Heart right ventricle (tissue), 16 donors: ENCODE results near the gene WDR87. TPM values are rescaled to one million over a fixed set of nuclear protein-coding genes. Genes with fewer than 3 reads are reported as not detected.
"Not testable (repeated sequence)": the region's sequence is repeated elsewhere in the genome, so short reads cannot be mapped to it uniquely, and the experiment has no call there.

Experiments used
- ATAC-seq, 8 donors: fragments of 200-7000 bp; cut with Tn5 transposase; one replicate each; pipeline ENCODE4 v1.9.1; 2020; ENCODE audit warnings: mild to moderate bottlenecking in 8 of 8, moderate library complexity in 8 of 8, moderate number of reproducible peaks in 1 of 8
- DNase-seq, 2 donors: peaks; one replicate each; pipeline ENCODE4 v3.0.0-alpha.2; 2020
- H3K27ac ChIP-seq, 10 donors: fragments of 200-600 bp; sonication (generic) in 2 of 10; one replicate each; pipeline versions ENCODE4 v1.5.0 to v1.8.0; 2020 to 2022; ENCODE audit warnings: mild to moderate bottlenecking in 3 of 10
- H3K27me3 ChIP-seq, 7 donors: fragments of 200-600 bp; one replicate each; pipeline ENCODE4 v1.8.0; 2021 to 2022; ENCODE audit warnings: mild to moderate bottlenecking in 2 of 7
- H3K36me3 ChIP-seq, 9 donors: fragments of 200-600 bp; sonication (generic) in 1 of 9; one replicate each; pipeline versions ENCODE4 v1.5.0 to v1.8.0; 2020 to 2022; ENCODE audit warnings: mild to moderate bottlenecking in 2 of 9
- H3K4me1 ChIP-seq, 9 donors: fragments of 200-600 bp; sonication (generic) in 1 of 9; one replicate each; pipeline versions ENCODE4 v1.5.0 to v1.8.0; 2020 to 2022; ENCODE audit warnings: mild to moderate bottlenecking in 4 of 9
- H3K4me3 ChIP-seq, 10 donors: fragments of 200-600 bp; sonication (generic) in 2 of 10; one replicate each; pipeline versions ENCODE4 v1.5.0 to v1.8.0; 2020 to 2022; ENCODE audit warnings: mild to moderate bottlenecking in 7 of 10, moderate library complexity in 2 of 10
- H3K9me3 ChIP-seq, 11 donors: fragments of 200-600 bp in 10 of 11; sonication (generic) in 2 of 11; one replicate each; pipeline versions ENCODE4 v1.5.0 to v1.8.0; 2013 to 2022; ENCODE audit warnings: mild to moderate bottlenecking in 2 of 11, control low read depth in 1 of 11, moderate library complexity in 1 of 11
- WGBS, 2 donors: extraction: QIAGEN DNeasy Blood & Tissue Kit; methylation state at CpG; one replicate each; pipeline ENCODE4 v1.1.7; 2013; ENCODE audit warnings: inconsistent platforms in 1 of 2; 5-methylcytosine and 5-hydroxymethylcytosine counted together
- intact Hi-C, 10 donors: fragments of 100-400 bp; cut with DNase I; formaldehyde crosslinking; loops; one replicate each; pipeline versions ENCODE4 v1.11.1 to v1.14.2; 2022
- polyA plus RNA-seq, 2 donors: library from polyadenylated mRNA; stranded (reverse); fragments of 200-250 nt; gene quantifications; one replicate each; pipeline ENCODE4 v1.2.3, GENCODE V29; 2013
- total RNA-seq, 10 donors: library from RNA; stranded (reverse); fragmentation: NEBNext Ultra II Directional in 3 of 10; extraction: Animal tissue kit (Norgen Biotek cat#: 25700) in 3 of 10; gene quantifications; one replicate each; pipeline versions ENCODE4 v1.2.1 to v1.2.4, GENCODE V29; 2021 to 2023
- TF ChIP-seq, protein P1 (sequence below), 9 donors: fragments of 200-600 bp; sonication (generic) in 2 of 9; IDR thresholded peaks; one replicate each; pipeline versions ENCODE4 v1.5.0 to v1.8.0; 2021 to 2022; ENCODE audit warnings: antibody characterized with exemption in 9 of 9, mild to moderate bottlenecking in 5 of 9, moderate library complexity in 1 of 9
- donor health status: Arrhythmogenic right ventricular cardiomyopathy.
- donor health status: ischemic (EF 13 %, LVEDD 7.1; RV severe dilation, severe dysfunction).
- donor health status: healthy with polysubstance abuse.
- donor health status: DM: no; HTN: yes; CAD: no.
- donor health status: DM: no; HTN: no; CAD: no.
- donor health status: ischemic (EF 25% LVEDD 6.9; RV normal size, moderate dysfunction).
- donor health status: ischemic (EF 25% LVEDD 5.7; RV mildly dilated, moderate dysfunction).
- donor health status: healthy.
- donor health status: DM: yes; HTN: yes; CAD: no.
- donor health status: Ischemic cardiomyopathy.
- donor health status: ischemic (EF 35%, LVEDD 5.7; RV mildly dilated, moderate dysfunction).
- donor health status: nonischemic (EF 11% LVEDD 7.7; RV severe dilation, severe dysfunction).
- donor health status: DM: yes; HTN: yes; CAD: no.
- donor health status: PGD.
- donor health status: ischemic (EF 29% LVEDD 5.4; RV normal size, mild dysfunction).
- donor health status: nonischemic (EF 23%, LVEDD 6.1; RV moderate dilation, normal function).

Gene WDR87
- total and polyA plus RNA-seq, 12 donors: 0.04 TPM; not detected in 11

DNA sequence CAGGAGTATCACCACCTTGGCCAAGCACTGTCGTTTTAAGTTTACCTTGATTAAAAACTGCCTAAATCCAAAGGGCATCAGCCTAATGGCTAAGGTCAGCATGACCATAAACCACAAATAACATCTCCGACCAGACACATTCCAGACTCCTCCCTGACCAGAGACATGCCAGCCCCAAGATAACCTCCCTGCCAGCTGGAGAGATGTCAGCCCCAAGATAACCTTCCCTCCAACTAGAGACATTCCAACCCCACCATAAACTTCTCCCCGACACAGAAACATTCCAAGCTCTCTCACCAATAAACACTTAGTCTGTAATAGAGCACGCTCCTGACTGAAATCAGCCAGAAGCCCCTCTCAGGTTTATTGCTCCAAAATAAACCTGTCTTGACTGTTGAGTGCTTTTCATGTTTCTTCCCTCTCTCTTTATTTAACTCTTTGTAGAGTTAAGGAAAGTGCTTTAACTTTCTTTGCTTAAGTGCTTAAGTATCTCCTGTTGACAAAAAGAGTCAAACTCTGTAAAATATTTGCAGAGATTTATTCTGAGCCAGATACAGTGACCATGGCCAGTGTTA is 36.5 kb downstream of the WDR87 start:
- intact Hi-C loops: no loop called here

GRCh38 chr19:37867831-37868230 is 38.6 kb downstream of the WDR87 start:
- intact Hi-C loops: no loop called here
- ATAC-seq: no peak
- Histone ChIP-seq H3K27me3 (peaks cover 0 to 13% (median 0%) of the 10 kb centered on the region in 7 donors), H3K4me1 (no peaks in the 10 kb centered on the region), H3K27ac (no peak overlapping the region), H3K4me3 (no peak overlapping the region), H3K36me3 (no peaks in the 10 kb centered on the region), H3K9me3 (peaks cover 0 to 7% (median 0%) of the 10 kb centered on the region in 11 donors)
- TF ChIP-seq, protein P1, sequence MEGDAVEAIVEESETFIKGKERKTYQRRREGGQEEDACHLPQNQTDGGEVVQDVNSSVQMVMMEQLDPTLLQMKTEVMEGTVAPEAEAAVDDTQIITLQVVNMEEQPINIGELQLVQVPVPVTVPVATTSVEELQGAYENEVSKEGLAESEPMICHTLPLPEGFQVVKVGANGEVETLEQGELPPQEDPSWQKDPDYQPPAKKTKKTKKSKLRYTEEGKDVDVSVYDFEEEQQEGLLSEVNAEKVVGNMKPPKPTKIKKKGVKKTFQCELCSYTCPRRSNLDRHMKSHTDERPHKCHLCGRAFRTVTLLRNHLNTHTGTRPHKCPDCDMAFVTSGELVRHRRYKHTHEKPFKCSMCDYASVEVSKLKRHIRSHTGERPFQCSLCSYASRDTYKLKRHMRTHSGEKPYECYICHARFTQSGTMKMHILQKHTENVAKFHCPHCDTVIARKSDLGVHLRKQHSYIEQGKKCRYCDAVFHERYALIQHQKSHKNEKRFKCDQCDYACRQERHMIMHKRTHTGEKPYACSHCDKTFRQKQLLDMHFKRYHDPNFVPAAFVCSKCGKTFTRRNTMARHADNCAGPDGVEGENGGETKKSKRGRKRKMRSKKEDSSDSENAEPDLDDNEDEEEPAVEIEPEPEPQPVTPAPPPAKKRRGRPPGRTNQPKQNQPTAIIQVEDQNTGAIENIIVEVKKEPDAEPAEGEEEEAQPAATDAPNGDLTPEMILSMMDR (IDR thresholded peaks at IDR 0.05): no peak
- 49 to 68% methylated on average over 2 of the region's 2 CpGs for WGBS, 2 donors
- no peak for DNase-seq

More for the DNA sequence above, 36.5 kb downstream of the WDR87 start:
- TF ChIP-seq, protein P1 (IDR thresholded peaks at IDR 0.05): no peak
- ATAC-seq (no peak), DNase-seq (no peak)
- no peak overlapping the region for H3K27ac ChIP-seq
- no peaks in the 10 kb centered on the region for H3K36me3 ChIP-seq
- H3K4me3 ChIP-seq: no peak overlapping the region
- H3K4me1 ChIP-seq: no peaks in the 10 kb centered on the region
- H3K27me3 ChIP-seq: peaks cover 0 to 17% (median 0%) of the 10 kb centered on the region in 7 donors
- WGBS, 2 donors: 70% methylated on average over 4 of the region's 4 CpGs
- H3K9me3 ChIP-seq: peaks cover 0 to 7% (median 0%) of the 10 kb centered on the region in 11 donors

DNA sequence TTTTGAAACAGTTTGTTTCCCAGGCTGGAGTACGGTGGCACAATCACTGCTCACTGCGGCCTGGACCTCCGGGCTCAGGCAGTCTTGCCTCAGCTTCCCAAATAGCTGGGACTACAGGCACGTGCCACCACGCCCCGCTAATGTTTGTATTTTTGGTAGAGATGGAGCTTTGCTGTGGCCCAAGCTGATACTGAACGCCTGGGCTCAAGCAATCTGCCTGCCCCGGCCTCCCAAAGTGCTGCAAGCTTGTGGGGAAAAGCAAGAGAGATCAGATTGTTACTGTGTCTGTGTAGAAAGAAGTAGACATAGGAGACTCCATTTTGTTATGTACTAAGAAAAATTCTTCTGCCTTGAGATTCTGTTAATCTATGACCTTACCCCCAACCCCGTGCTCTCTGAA is 40.5 kb downstream of the WDR87 start:
- ATAC-seq, H3K4me1 ChIP-seq, H3K4me3 ChIP-seq, DNase-seq, H3K9me3 ChIP-seq, intact Hi-C loops, H3K27ac ChIP-seq, H3K36me3 ChIP-seq: not testable (repeated sequence)
- peaks cover 0 to 13% (median 0%) of the 10 kb centered on the region in 7 donors for H3K27me3 ChIP-seq
- 85 to 87% methylated on average over 8 of the region's 9 CpGs for WGBS, 2 donors

- no peaks in the 10 kb centered on the region for H3K36me3 ChIP-seq
- H3K27me3 ChIP-seq: peaks cover 0 to 12% (median 0%) of the 10 kb centered on the region in 7 donors
- TF ChIP-seq, protein P1 (IDR thresholded peaks at IDR 0.05): no peak
- H3K4me1 ChIP-seq: no peaks in the 10 kb centered on the region
- DNase-seq (no peak), ATAC-seq (no peak)
- peaks cover 0 to 4% (median 0%) of the 10 kb centered on the region in 11 donors for H3K9me3 ChIP-seq
- H3K4me3 ChIP-seq: no peak overlapping the region
- intact Hi-C loops: no loop called here
- 86 to 90% methylated on average over 3 of the region's 3 CpGs for WGBS, 2 donors
- no peak overlapping the region for H3K27ac ChIP-seq
Observed at GRCh38 chr19:37864501-37864900, 41.9 kb downstream of the WDR87 start.

- ATAC-seq (peak in 6 of 8 donors; percentile 46 to 80 (median 65)), DNase-seq (peak; percentile 13 to 61)
- H3K9me3 ChIP-seq: peaks cover 0 to 23% (median 0%) of the 10 kb centered on the region in 11 donors
- TF ChIP-seq, protein P1 (IDR thresholded peaks at IDR 0.05): no peak
- peaks cover 0 to 50% (median 12%) of the 10 kb centered on the region in 7 donors for H3K27me3 ChIP-seq
- peaks cover 0 to 4% (median 0%) of the 10 kb centered on the region in 9 donors for H3K4me1 ChIP-seq
- H3K27ac ChIP-seq: no peak overlapping the region
- no peak overlapping the region for H3K4me3 ChIP-seq
- 7 to 9% methylated on average over 35 of the region's 35 CpGs for WGBS, 2 donors
- H3K36me3 ChIP-seq: no peaks in the 10 kb centered on the region
- intact Hi-C loops: no loop called here
Observed at GRCh38 chr19:37855098-37855497, 51.3 kb downstream of the WDR87 start.
